GM13977 (cell line): ENCODE results near the gene PCDHGB1.
"Not testable (repeated sequence)": the region's sequence is repeated elsewhere in the genome, so short reads cannot be mapped to it uniquely, and the experiment has no call there.

Source experiments
- DNase-seq: peaks from one replicate; pipeline ENCODE4 v3.0.0; 2012; ENCODE audit warnings: low spot score
- CTCF ChIP-seq: IDR thresholded peaks from 2 replicates; pipeline ENCODE4 v1.5.1; 2012; ENCODE audit warnings: mild to moderate bottlenecking, control low read depth; ENCODE audit not compliant: insufficient read depth; ENCODE audit errors: extremely low read depth, missing control alignments
- in situ Hi-C: fragments of 300-500 bp; cut with MboI; formaldehyde crosslinking; loops from one replicate; pipeline ENCODE4 v1.12.0; 2022; ENCODE audit warnings: low sequenced_read_pairs, low pct_unique_long_range_greater_than_20kb, mixed read lengths, inconsistent platforms; ENCODE audit not compliant: unreplicated experiment

Gene PCDHGB1

GRCh38 chr5:141384471-141385267 lies 34.8 kb downstream of the PCDHGB1 start:
- DNase-seq, result no peak
- TF ChIP-seq CTCF, result no peak
- in situ Hi-C loops, result no loop called here

DNA sequence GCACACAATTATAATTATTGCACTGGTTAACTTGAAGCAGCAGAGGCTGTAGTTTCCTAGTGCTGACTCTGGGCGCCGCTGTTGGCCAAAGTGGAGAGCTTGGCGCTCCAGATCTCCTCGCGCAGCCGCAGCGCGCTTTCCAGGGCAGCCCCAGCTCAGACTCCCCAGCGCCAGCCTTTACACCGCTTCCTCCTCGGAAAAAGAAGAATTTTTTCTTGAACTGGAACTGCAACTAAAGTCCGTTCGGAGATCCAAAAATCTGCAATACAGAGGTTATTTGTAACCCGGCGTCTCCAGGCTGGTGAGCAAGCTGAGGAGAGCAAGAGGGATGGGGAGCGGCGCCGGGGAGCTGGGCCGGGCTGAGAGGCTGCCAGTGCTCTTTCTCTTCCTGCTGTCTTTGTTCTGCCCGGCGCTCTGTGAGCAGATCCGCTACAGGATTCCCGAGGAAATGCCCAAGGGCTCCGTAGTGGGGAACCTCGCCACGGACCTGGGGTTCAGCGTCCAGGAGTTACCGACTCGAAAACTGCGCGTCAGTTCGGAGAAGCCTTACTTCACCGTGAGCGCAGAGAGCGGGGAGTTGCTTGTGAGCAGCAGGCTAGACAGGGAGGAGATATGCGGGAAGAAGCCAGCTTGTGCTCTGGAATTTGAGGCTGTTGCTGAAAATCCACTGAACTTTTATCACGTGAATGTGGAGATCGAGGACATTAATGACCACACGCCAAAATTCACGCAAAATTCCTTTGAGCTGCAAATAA lies 37.8 kb downstream of the PCDHGB1 start, which contains the start of gene PCDHGB4:
TSS of gene PCDHGB4 (plus strand) at position 142 of the 755 bp plus-strand sequence. CDS start at position 329, 187 bp downstream.
- in situ Hi-C loops, result not testable (repeated sequence)
- TF ChIP-seq CTCF, result peak; percentile 76
- DNase-seq, result peak; percentile 59

- in situ Hi-C loops, result no loop called here
- TF ChIP-seq CTCF, result no peak
- DNase-seq, result no peak
These were observed 38.8 kb downstream of the PCDHGB1 start for GRCh38 chr5:141388661-141389060.

GRCh38 chr5:141389153-141390042 lies 39.5 kb downstream of the PCDHGB1 start:
- TF ChIP-seq CTCF, result no peak
- no peak for DNase-seq
- in situ Hi-C loops, result no loop called here

DNA sequence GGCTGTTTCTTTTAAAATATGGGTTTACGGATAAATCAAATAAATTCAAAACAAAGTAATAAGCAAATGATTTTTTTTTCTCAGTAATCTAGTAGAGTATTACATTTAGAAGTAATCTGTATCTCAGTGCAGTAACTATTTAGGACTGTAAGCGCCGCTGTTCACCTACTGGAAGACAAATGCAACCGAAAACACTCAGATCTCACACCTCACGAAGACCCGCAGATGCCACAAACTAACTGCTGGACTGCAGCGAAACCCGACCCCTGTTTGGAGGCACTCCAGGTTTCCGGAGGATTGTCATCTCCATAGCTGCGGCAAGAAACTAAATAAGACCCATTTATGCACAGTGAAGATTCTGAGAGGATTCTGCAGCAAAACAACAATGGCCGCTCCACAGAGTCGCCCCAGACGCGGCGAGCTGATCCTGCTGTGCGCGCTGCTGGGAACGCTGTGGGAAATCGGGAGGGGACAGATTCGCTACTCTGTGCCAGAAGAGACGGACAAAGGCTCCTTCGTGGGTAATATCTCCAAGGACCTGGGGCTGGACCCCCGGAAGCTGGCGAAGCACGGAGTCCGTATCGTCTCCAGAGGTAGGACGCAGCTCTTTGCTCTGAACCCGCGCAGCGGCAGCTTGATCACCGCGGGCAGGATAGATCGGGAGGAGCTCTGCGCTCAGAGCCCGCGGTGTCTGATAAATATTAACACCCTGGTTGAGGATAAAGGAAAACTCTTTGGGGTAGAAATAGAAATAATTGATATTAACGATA lies 42.7 kb downstream of the PCDHGB1 start, which contains the start of gene PCDHGA8:
TSS of gene PCDHGA8 (plus strand) at position 205 of the 770 bp plus-strand sequence. CDS start at position 386, 181 bp downstream.
- in situ Hi-C loops, result no loop called here
- no peak for DNase-seq
- no peak for TF ChIP-seq CTCF
